Stimulated activated CD4-positive, alpha-beta T cell treated with anti-CD3 and anti-CD28 coated beads, Interleukin-12 subunit alpha, Interleukin-12 subunit beta, amount 100 ng/mL, for 4 hours (primary cell): ENCODE results near the gene C1S.

Experiments
- DNase-seq: peaks from one replicate; pipeline ENCODE4 v3.0.0-alpha.2; 2020

Gene C1S

DNA sequence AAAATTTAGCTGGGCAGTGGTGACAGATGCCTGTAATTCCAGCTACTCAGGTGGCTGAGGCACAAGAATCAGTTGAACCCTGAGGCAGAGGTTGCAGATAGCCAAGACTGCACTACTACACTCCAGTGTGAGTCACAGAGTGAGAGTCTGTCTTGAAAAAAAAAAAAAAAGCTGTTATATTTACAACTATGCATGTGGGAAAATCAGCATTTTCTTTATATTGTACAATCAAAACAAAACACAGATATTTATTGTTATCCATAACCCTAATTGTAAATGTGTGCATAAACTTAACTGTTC, 19.3 kb downstream of the C1S start:
- no peak for DNase-seq

- DNase-seq, result no peak
Measured at GRCh38 chr12:7081037-7081436, 20.5 kb downstream of the C1S start.

GRCh38 chr12:7083125-7083524, 22.6 kb downstream of the C1S start:
- no peak for DNase-seq

DNA sequence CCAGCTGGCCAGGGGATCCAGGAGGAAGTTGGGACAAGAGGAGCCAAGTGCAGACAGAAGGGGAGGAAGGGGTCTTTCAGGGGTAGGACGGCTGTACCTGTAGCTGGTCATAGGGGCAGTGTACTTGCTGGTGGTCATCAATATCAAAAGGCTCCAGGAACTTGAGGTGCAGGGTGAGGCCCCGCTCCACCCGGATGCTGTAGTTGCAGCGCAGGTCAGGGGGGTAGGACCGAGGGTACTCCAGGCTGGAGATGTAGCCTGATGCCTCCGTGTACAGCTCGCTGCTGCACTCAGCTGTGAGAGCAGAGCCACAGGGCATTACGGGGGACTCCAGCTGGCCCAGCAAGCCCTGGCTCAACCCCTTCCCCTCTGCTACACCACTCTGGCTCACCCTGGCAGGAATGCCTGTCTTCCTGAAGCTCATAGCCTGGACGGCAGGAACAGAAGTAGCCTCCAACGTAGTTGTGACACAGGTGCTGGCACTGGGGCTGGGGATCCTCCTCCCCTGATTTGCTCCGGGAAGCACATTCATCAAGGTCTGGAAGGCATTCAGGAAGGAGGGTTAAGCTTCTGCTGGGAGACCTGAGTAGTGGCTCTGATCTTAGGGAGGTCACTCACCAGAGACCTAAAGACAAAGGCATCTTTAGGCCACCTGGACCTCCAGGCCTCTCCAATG, 28.8 kb downstream of the C1S start:
- no peak for DNase-seq

GRCh38 chr12:7090222-7090998, 29.9 kb downstream of the C1S start:
- no peak for DNase-seq

- DNase-seq, result no peak
Measured at GRCh38 chr12:7091171-7091570, 30.7 kb downstream of the C1S start.

DNA sequence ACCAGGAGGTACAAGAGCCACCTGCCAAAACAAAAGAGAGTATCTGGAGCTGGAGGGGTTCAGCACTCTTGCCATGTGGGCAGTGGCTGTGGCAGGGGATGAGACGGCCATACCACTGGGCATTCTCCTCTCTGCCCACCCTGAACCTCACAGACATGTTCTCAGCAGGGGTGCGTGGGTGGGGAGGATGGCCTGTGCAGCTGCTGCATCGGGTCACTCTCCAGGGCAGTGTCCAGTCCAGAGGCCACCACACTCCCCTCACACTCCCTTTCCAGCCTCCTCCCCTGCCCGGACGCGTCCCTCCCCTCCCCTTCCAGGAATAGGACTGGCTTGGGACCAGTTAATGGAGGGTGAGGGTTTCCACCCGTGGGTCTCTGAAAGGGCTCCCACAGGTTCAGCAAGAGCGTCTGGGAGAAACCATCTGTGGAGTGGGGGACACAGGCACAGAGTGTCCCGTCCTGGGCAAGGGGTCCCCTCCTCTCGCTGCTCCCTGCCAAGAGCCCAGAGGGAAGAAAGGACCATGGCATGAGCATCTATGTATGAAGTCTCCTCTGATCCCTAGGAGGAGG, 31.2 kb downstream of the C1S start:
- DNase-seq, result no peak

DNA sequence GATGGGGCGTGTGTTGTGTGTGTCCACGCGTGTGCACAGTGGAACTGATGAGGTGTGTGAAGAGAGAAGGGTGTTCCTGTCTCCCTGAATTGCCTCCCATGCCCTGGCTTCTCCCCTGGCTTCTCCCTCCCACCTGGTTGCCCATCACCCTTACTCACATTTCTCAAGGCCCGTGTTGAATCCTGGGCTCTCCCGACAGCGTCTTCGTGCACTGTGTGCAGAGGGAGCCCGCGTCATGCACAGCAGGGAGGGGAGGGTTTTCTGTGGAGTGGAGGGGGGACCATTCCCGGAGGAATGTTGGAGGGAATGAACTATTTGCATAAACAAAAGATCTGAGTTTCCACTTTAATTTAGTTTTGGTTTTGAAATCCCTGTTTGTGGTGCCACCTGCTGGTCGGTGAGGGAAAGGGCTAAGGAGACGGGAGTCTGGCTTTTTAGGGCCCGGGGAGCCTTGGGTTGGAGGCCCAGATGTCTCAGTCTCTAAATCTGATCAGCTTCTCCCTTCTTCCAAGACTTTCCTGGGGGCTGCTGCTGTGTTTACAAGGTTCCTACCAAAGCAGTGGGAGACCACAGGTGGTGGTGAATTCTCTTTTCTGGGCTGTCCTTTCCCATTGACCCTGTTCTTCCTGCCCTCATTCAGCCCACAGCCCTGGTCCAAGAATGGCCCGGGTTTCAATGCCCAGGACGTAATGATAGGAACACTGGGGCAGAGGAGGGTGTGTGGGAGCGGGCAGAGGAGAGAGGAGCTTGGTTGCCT, 31.9 kb downstream of the C1S start, which contains the start of gene C1R:
C1R (minus strand) TSS at position 217 of the 757 bp plus-strand sequence; CDS start at position 160, 57 bp downstream.
- DNase-seq, result peak; percentile 65

DNA sequence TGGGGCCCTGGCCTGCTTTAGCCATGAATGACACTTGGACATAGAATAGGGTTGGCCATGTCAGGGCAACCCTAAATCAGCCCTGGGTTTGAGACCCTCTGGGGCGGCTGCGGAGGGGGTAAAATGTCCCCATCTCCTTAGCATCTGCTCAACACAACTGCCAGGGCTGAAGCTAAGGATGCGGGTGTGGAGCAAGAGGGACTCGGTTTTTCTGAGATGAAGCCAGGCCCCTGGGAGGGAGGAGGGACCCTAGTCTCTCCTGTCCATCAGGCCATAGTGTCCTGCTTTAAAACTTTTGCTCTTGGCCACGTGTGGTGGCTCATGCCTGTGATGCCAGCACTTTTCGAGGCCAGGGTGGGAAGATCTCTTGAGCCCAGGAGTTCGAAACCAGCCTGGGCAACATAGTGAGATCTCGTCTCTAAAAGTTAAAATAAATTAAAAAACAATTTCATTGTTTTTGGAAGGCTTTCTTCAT, 32.5 kb downstream of the C1S start:
- DNase-seq, result no peak

DNA sequence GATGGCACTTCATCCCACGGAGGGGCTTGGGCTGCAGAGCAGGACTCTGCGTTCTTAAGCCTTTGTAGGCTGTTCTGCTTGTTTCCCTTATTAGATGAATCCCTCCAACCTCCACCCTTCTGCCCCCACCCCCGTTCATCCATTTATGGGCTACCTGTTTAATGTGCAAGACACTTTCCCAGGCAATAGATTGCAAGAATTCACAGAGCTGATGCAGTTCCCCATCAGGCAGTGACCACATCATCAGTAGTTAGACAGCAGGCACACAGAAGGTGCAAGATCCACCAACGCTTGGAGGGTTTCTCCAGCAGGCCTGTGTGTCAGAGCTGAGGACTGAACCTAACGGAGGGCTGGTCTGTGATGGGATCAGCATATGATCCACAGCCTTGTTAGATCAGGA, 33.0 kb downstream of the C1S start:
- DNase-seq, result no peak

DNA sequence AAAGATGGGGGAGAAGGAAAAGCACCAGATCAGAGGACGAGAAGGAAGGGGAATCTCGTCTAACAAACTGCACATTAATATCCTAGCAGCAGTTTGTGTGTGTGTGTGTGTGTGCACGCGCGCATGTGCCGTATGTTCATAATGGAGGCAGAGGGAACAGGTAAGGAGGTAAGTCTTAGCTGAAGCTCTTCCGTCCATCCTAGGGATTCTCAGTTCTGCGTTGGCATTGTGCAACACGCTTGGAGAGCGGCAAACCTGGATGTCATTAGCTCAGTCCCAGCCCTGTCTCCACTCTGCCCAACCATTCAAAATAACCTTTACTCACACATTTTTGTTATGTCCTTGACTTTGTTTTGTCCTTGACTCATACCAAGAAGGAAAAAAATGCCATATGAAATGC, 33.4 kb downstream of the C1S start:
- DNase-seq, result no peak

GRCh38 chr12:7096006-7096932, 35.8 kb downstream of the C1S start:
- no peak for DNase-seq

GRCh38 chr12:7096979-7097378, 36.5 kb downstream of the C1S start:
- DNase-seq, result no peak

GRCh38 chr12:7099290-7099996, 38.9 kb downstream of the C1S start:
- no peak for DNase-seq

DNA sequence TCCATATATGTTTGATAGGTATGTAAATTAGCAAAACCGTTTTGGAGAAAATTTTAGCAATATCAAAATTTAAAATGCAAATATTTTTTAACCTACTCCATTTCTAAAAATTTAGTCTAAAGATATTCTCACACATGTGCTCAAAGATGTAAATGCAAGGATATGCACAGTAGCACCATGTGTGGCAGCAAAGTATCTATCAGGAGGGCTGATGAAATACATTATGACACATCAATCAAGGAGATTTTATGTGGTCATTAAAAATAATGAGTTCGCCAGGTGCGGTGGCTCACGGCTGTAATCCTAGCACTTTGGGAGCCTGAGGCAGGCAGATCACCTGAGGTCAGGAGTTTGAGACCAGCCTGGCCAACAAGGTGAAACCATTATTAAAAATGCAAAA, 39.7 kb downstream of the C1S start:
- DNase-seq, result no peak

- no peak for DNase-seq
Measured at GRCh38 chr12:7101047-7101693, 40.7 kb downstream of the C1S start.

GRCh38 chr12:7101694-7102131, 41.2 kb downstream of the C1S start:
- no peak for DNase-seq

GRCh38 chr12:7102582-7102981, 42.1 kb downstream of the C1S start:
- DNase-seq, result no peak

- DNase-seq, result no peak
Measured at GRCh38 chr12:7103837-7104584, 43.5 kb downstream of the C1S start.

GRCh38 chr12:7106082-7106481, 45.6 kb downstream of the C1S start:
- DNase-seq, result no peak
